GM06990 (cell line): ENCODE data around the gene RBM8A.
A peak's percentile ranks its signal among the peaks of the same experiment; 100 is the strongest.

Experiments used
- DNase-seq: peaks from one replicate; pipeline ENCODE4 v3.0.0-alpha.2; 2011; ENCODE audit not compliant: insufficient read length; ENCODE audit errors: extremely low read depth
- H3K27me3 ChIP-seq: replicated peaks from 2 replicates; pipeline ENCODE4 v1.6.0; 2011; ENCODE audit warnings: low read length; ENCODE audit not compliant: control insufficient read depth, insufficient read depth
- H3K36me3 ChIP-seq: 2 replicates; pipeline ENCODE4 v1.5.1; 2011; ENCODE audit warnings: low read length; ENCODE audit not compliant: control insufficient read depth, insufficient read depth
- H3K4me3 ChIP-seq: replicated peaks from 2 replicates; pipeline ENCODE4 v1.5.1; 2011; ENCODE audit warnings: low read depth, mild to moderate bottlenecking, control low read depth, low read length
- CTCF ChIP-seq: IDR thresholded peaks from 2 replicates; pipeline ENCODE4 v1.5.1; 2011; ENCODE audit warnings: low read length, control low read depth, mild to moderate bottlenecking, inconsistent platforms; ENCODE audit not compliant: insufficient read depth, poor library complexity, severe bottlenecking

The RBM8A gene

GRCh38 chr1:145886816-145887215, 40.5 kb downstream of the RBM8A start:
- H3K36me3 ChIP-seq = no peaks in the 10 kb centered on the region
- DNase-seq = no peak
- no peak overlapping the region for H3K4me3 ChIP-seq
- TF ChIP-seq CTCF = no peak
- peaks cover 1% of the 10 kb centered on the region for H3K27me3 ChIP-seq

GRCh38 chr1:145886390-145886789, 40.9 kb downstream of the RBM8A start:
- TF ChIP-seq CTCF = no peak
- H3K27me3 ChIP-seq = peaks cover 1% of the 10 kb centered on the region
- H3K36me3 ChIP-seq = no peaks in the 10 kb centered on the region
- H3K4me3 ChIP-seq = peak overlapping the region; percentile 69
- DNase-seq = no peak

- Histone ChIP-seq H3K4me3 (peak within 1 kb of the TSS; percentile 69), H3K27me3 (peaks cover 1% of the 10 kb centered on the region), H3K36me3 (no peaks in the 10 kb centered on the region)
- DNase-seq = peak; percentile 81
- TF ChIP-seq CTCF = no peak
These were observed 41.5 kb downstream of the RBM8A start, which contains the start of gene ANKRD35 for GRCh38 chr1:145885738-145886287. Gene ANKRD35, minus strand, starts transcription at chr1:145885866. Its CDS starts 108 bp downstream, at chr1:145885758.

GRCh38 chr1:145884675-145885074, 42.6 kb downstream of the RBM8A start:
- peaks cover 1% of the 10 kb centered on the region for H3K27me3 ChIP-seq
- H3K4me3 ChIP-seq = no peak overlapping the region
- H3K36me3 ChIP-seq = no peaks in the 10 kb centered on the region
- DNase-seq = no peak
- no peak for TF ChIP-seq CTCF

GRCh38 chr1:145879775-145880174, 47.5 kb downstream of the RBM8A start:
- no peak for TF ChIP-seq CTCF
- no peak overlapping the region for H3K4me3 ChIP-seq
- no peaks in the 10 kb centered on the region for H3K36me3 ChIP-seq
- H3K27me3 ChIP-seq = no peaks in the 10 kb centered on the region; the same call in 1 of the 2 replicates
- DNase-seq = no peak

GRCh38 chr1:145878724-145879123, 48.6 kb downstream of the RBM8A start:
- no peak overlapping the region for H3K4me3 ChIP-seq
- no peaks in the 10 kb centered on the region; the same call in 1 of the 2 replicates for H3K27me3 ChIP-seq
- no peak for DNase-seq
- TF ChIP-seq CTCF = no peak
- H3K36me3 ChIP-seq = no peaks in the 10 kb centered on the region
